GM12878 (cell line): Measurements from ENCODE around the gene EPOP. TPM values are rescaled to one million over a fixed set of nuclear protein-coding genes. Genes with fewer than 3 reads are reported as not detected.
A peak's percentile ranks its signal among the peaks of the same experiment; 100 is the strongest.

ENCODE experiments used
- ATAC-seq: fragments of 200-7000 bp; cut with Tn5 transposase; 3 replicates; pipeline ENCODE4 v1.9.1; 2020; ENCODE audit warnings: mild to moderate bottlenecking, moderate library complexity
- BruUV-seq: library from RNA; stranded (reverse); fragments of 400-500 nt; replicated peaks from 2 replicates; lab custom pipeline; 2021; lab: Mats Ljungman, UMichigan
- CTCF ChIA-PET: fragments of 300-600 bp; sonication (Branson Sonifier 250); formaldehyde crosslinking; extraction: SDS; loops from one replicate; lab custom pipeline; 2021; ENCODE audit warnings: inconsistent platforms; lab: Yijun Ruan, JAX
- POLR2A ChIA-PET: fragments of 350-600 bp; formaldehyde crosslinking; extraction: SDS; loops from one replicate; lab custom pipeline; 2021; ENCODE audit warnings: inconsistent platforms; lab: Charles Lee
- RAD21 ChIA-PET: fragments of 300-600 bp; sonication (Branson Sonifier 250); formaldehyde crosslinking; loops from one replicate; lab custom pipeline; 2023; ENCODE audit warnings: antibody characterized with exemption; ENCODE audit not compliant: unreplicated experiment; lab: Charles Lee
- SMC1A ChIA-PET: fragments of 300-600 bp; sonication (Branson Sonifier 250); formaldehyde crosslinking; loops from one replicate; lab custom pipeline; 2023; ENCODE audit not compliant: unreplicated experiment, uncharacterized antibody; lab: Charles Lee
- DNase-seq: peaks from one replicate; pipeline ENCODE4 v3.0.0-alpha.2; 2011; ENCODE audit warnings: low read depth, low spot score
- FAIRE-seq: peaks from 3 replicates; lab custom pipeline; 2011; peaks lifted over from hg19 to GRCh38; lab: Jason Lieb, UNC
- H2AFZ ChIP-seq: 2 replicates; pipeline ENCODE4 v1.6.0; 2011; ENCODE audit warnings: low read depth, low read length, control low read depth; ENCODE audit not compliant: control insufficient read depth
- H3K27ac ChIP-seq: 2 replicates; pipeline ENCODE4 v1.5.1; 2011; ENCODE audit warnings: control low read depth; ENCODE audit not compliant: control insufficient read depth, insufficient read depth
- H3K27me3 ChIP-seq, 2 experiments: replicated peaks in 1 of 2; 2 replicates each; pipeline versions ENCODE4 v1.6.0 to v1.6.1; 2011; ENCODE audit warnings: low read length in 1 of 2; ENCODE audit not compliant: control insufficient read depth in 2 of 2, insufficient read depth in 2 of 2
- H3K36me3 ChIP-seq, 2 experiments: 2 replicates each; pipeline ENCODE4 v1.5.1; 2011; ENCODE audit warnings: low read length in 1 of 2; ENCODE audit not compliant: control insufficient read depth in 2 of 2, insufficient read depth in 2 of 2
- H3K4me1 ChIP-seq: 2 replicates; pipeline ENCODE4 v1.6.1; 2011; ENCODE audit warnings: mild to moderate bottlenecking, low read length, moderate library complexity, mixed read lengths; ENCODE audit not compliant: control insufficient read depth, insufficient read depth
- H3K4me2 ChIP-seq: 2 replicates; pipeline ENCODE4 v1.6.0; 2011; ENCODE audit warnings: control low read depth; ENCODE audit not compliant: control insufficient read depth, insufficient read depth
- H3K4me3 ChIP-seq: fragments of 200-600 bp; sonication (generic); 2 replicates; pipeline ENCODE4 v1.5.1; 2016
- H3K79me2 ChIP-seq: 2 replicates; pipeline ENCODE4 v1.6.0; 2011; ENCODE audit warnings: low read length; ENCODE audit not compliant: control insufficient read depth, insufficient read depth
- H3K9ac ChIP-seq: 2 replicates; pipeline ENCODE4 v1.8.0; 2011; ENCODE audit warnings: low read length, control low read depth, mixed read lengths; ENCODE audit not compliant: control insufficient read depth, insufficient read depth
- H3K9me3 ChIP-seq: replicated peaks from 3 replicates; pipeline ENCODE4 v1.5.1; 2011; ENCODE audit warnings: mild to moderate bottlenecking, low read length; ENCODE audit not compliant: control insufficient read depth, insufficient read depth
- H4K20me1 ChIP-seq: 2 replicates; pipeline ENCODE4 v1.6.0; 2011; ENCODE audit not compliant: control insufficient read depth, insufficient read depth
- CEBPZ ChIP-seq: fragments of 150-350 bp; IDR thresholded peaks from 2 replicates; pipeline ENCODE4 v1.6.1; 2016; ENCODE audit warnings: low read depth, low read length
- MTA2 ChIP-seq: fragments of 450-650 bp; IDR thresholded peaks from 2 replicates; pipeline ENCODE4 v1.6.1; 2016; ENCODE audit warnings: low read depth, mild to moderate bottlenecking, moderate library complexity
- MYC ChIP-seq: IDR thresholded peaks from 2 replicates; pipeline ENCODE4 v1.6.1; 2011; ENCODE audit warnings: mild to moderate bottlenecking, low read length, moderate library complexity, inconsistent platforms; ENCODE audit not compliant: insufficient read depth, insufficient replicate concordance, insufficient read length, severe bottlenecking
- NKRF ChIP-seq: fragments of 450-650 bp; conservative IDR thresholded peaks from 2 replicates; pipeline ENCODE4 v1.6.1; 2017; ENCODE audit warnings: mild to moderate bottlenecking, moderate library complexity
- POLR2A ChIP-seq: IDR thresholded peaks from 2 replicates; pipeline ENCODE4 v1.6.1; 2011; ENCODE audit warnings: low read depth, mild to moderate bottlenecking, low read length
- SPI1 ChIP-seq: IDR thresholded peaks from 2 replicates; pipeline ENCODE4 v1.6.1; 2011; ENCODE audit warnings: low read depth, mild to moderate bottlenecking, low read length, moderate library complexity, borderline replicate concordance; ENCODE audit not compliant: insufficient read depth
- WGBS: methylation state at CpG from one replicate; pipeline ENCODE4 v1.1.6; 2016; ENCODE audit warnings: low lambda C conversion rate; ENCODE audit not compliant: insufficient replicate concordance, insufficient coverage; ENCODE audit errors: missing lambda C conversion rate; 5-methylcytosine and 5-hydroxymethylcytosine counted together
- in situ Hi-C: fragments of 300-500 bp; cut with MboI; formaldehyde crosslinking; loops from 9 replicates; pipeline ENCODE4 v1.14.3; 2018; ENCODE audit warnings: mixed read lengths
- intact Hi-C: fragments of 100-400 bp; cut with micrococcal nuclease; formaldehyde crosslinking; loops from one replicate; pipeline ENCODE4 v1.14.2; 2022; ENCODE audit not compliant: unreplicated experiment
- polyA plus RNA-seq, 11 experiments: library from polyadenylated mRNA; depleted of rRNA in 4 of 11; unstranded in 6 of 11; stranded (reverse) in 5 of 11; fragments of >200 nt; fragmentation: Nextera tagmentation in 4 of 11; fragmentation: Illumina TruSeq in 1 of 11; extraction: Ambion mirVana in 4 of 11; extraction: Trizol in 1 of 11; gene quantifications; 1 replicate in 1 of 11; 2 replicates in 10 of 11; pipeline versions ENCODE4 v1.2.1 to v1.2.3, GENCODE V29; 2011 to 2016; ENCODE audit warnings: inconsistent platforms in 2 of 11, missing spikeins in 2 of 11, low read depth in 1 of 11
- total RNA-seq, 4 experiments: library from RNA; depleted of rRNA in 3 of 4; stranded (reverse); fragments of >200 nt in 3 of 4; fragmentation: Illumina TruSeq in 1 of 4; extraction: Trizol in 1 of 4; gene quantifications; 2 replicates each; pipeline versions ENCODE4 v1.2.1 to v1.2.3, GENCODE V29; 2013 to 2021

The EPOP gene
- total and polyA plus RNA-seq, 10 of the 15 experiments (the other 5 are each of a cell fraction or from before 2014, with no cell fraction given) = 0.53 to 9.0 (median 3.7) TPM

GRCh38 chr17:38659415-38659814 is 15.3 kb downstream of the EPOP start (continued):
- no peak for TF ChIP-seq NKRF

GRCh38 chr17:38658741-38659345 is 15.9 kb downstream of the EPOP start:
- Histone ChIP-seq H3K27me3 (no peaks in the 10 kb centered on the region), H2AFZ (peak overlapping the region; percentile 76), H3K4me3 (no peak overlapping the region), H3K27ac (no peak overlapping the region), H4K20me1 (no peaks in the 10 kb centered on the region), H3K9ac (no peak overlapping the region), H3K79me2 (no peaks in the 10 kb centered on the region), H3K9me3 (no peaks in the 10 kb centered on the region), H3K4me1 (peaks cover 42% of the 10 kb centered on the region), H3K36me3 (no peaks in the 10 kb centered on the region), H3K4me2 (peak overlapping the region; percentile 30; the same call in 1 of the 2 replicates)
- DNase-seq (no peak), ATAC-seq (no peak), FAIRE-seq (no peak)
- in situ Hi-C loops (no loop called here), intact Hi-C loops (no loop called here)
- 43% methylated on average over 13 of the region's 13 CpGs for WGBS
- RAD21 ChIA-PET = interaction anchor here (0.5 to 13.5 kb wide), 4 partner anchors 54 to 99 kb away, joined by 3 to 294 read pairs (median 32); partner anchors contain the start of gene SRCIN1
- POLR2A ChIA-PET = no interaction called here
- TF ChIP-seq SPI1 (peak; percentile 68), MYC (no peak), CEBPZ (no peak), POLR2A (0 out of 2 replicates have a peak, but pooled peaks have one; percentile 38), MTA2 (no peak)
- no TSS peak for BruUV-seq
- SMC1A ChIA-PET = interaction anchor here (1.0 to 2.1 kb wide), 3 partner anchors 9 to 104 kb away, joined by 3 to 7 read pairs (median 4); no protein-coding TSS in a partner anchor
- CTCF ChIA-PET = interaction anchor here (6.7 to 14.9 kb wide), 3 partner anchors 7 to 102 kb away, joined by 59 to 492 read pairs (median 187); no protein-coding TSS in a partner anchor
